Measurements from ENCODE around the gene GTPBP10.

Gene GTPBP10

DNA sequence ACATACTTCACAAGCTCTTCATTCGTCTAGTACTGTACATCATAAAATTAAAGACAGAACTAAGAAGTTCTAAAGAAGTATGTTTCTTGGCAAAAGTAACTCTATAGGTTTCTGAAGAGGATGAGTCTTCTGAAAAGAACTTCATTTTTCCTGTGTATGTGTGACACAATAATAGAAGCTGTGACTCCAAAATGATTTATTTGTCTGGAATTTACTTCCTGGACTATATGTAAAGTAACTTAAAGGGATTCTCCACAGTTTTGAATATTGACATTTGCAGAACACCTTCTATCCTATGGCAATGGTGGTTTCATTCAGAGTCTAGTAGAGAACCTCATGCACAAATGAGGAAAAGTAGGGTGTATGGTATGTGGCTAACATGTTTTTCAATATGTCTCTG is 36.9 kb downstream of the GTPBP10 start:
- ATAC-seq, result no peak

DNA sequence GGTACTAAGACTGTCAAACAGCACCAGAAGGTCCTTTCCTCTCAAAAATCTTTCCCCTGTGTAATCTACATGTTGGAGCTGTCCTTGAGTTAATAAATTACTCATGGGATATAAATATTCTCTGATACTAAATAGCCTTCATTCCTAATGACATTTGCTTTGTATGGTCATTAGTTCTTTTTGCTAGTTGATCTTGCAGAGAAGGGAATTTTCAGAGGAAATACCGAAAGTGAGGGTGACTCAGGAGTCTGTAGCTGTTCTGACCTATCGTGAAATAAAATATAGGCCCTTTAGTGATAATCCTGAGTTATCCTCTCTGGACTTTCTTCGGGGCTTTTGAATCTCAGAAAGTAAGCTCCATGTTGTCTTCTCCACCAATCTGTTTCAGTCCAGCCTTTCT is 37.3 kb downstream of the GTPBP10 start:
- DNase-seq, result no peak
- no peak for ATAC-seq

More for the DNA sequence above, 36.9 kb downstream of the GTPBP10 start:
- no peak for DNase-seq

DNA sequence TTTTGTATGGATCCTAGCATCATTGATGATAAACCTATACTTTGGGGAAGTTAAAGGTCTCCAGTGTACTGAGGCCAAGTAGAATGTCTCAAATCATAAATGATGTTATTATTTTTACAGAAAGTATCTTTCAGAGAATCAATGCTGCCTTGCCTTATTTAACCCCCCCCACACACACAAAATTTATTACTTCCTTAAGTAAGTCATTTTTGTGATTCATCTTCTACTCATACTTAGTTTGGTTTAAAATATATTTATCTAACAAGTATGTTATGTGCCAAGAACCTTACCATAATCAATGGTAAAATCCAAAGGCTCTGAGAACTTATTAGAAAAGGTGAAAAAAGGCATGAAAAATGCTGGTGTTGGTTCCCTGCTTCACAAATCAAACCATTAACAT is 37.9 kb downstream of the GTPBP10 start:
- ATAC-seq (no peak), DNase-seq (no peak)

DNA sequence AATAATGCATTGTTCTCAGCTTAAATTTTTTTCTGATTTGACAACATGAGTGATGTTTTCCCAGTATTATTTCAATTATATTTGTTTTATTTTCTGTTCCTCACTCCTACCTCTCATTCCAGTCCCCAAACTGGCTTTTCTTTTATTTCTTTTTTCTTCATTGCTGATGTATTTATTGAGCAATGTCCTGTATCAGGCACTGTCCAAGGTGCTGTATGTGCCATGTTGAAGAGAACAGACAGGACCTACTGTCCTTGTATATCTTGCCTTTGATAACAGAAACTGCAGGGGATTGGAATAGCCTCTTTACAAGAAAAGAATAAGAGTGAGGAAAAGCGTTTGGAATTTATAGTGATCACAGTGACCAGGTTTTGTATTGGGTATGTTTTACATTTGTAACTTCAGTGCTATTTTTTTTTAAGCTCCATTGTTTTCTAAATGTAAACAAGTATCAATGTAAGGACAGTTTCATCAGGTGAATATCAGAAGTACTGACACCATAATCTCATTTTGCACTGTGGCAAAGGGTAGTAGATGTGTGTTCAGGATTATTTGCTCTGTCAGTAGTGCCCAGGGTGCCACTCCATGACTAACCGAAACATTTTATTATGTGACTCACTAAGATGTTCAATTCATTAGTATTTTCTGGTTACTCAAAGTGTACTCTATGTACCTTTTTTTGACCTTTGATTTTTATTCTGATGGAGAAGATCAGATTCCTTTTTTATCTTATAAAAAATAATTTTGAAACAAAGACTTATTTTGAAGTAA is 41.1 kb downstream of the GTPBP10 start:
- ATAC-seq (no peak), DNase-seq (no peak)

DNA sequence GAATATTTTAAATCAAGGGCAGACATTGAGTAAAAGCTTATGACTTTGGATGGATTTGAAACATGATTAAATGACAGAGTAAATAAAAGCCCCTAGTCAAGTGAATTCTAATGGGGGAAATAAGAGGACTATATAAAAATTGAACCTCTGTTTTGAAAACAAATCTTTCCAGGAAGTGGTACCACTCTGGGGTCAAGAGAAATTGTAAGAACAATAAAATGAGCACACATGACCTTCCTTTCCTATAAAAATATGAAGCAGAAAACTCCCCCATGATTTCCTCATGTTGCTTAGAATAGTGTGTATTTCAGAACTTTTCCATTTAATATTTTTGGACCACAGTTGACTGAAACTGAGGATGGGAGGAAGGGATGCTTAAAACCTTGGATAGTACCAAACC is 44.4 kb downstream of the GTPBP10 start:
- no peak for ATAC-seq
- DNase-seq, result no peak

DNA sequence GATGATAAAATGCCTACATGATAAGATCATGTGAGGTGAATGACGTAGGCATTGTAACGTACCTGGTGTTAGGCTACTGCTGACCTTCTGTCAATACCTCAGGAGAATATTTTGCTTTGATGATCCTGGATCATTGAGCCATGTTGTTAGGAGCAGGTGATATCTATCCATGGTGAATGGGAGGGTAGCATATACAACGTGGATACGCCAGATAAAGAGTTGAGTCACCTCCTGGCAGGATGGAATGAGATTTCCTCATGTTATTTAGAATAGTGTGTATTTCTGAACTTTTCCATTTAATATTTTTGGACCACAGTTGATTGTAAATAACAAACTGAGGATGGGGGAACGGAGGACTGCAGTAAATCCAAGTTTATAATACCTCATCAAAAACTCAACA is 45.0 kb downstream of the GTPBP10 start:
- no peak for DNase-seq

DNA sequence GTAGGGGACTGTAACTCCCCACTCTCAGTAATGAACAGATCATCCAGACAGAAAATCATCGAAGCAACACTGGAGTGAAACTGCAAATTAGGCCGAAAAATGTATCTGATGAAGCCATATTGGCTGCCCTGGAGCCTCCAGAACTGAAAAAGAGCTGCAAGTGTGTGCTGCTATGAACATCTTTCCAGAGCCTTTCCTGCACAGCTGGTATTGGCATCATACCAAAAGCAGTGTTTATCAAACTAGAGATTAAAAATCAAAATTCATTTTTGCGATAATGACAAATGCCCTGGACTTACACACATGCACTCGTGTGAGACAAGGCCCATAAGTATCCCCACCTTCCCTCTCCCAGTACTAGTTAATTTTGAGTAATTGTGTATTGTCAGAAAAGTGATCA is 49.9 kb downstream of the GTPBP10 start:
- no peak for DNase-seq
- no peak for ATAC-seq

More for the DNA sequence above, 45.0 kb downstream of the GTPBP10 start:
- ATAC-seq, result no peak

DNA sequence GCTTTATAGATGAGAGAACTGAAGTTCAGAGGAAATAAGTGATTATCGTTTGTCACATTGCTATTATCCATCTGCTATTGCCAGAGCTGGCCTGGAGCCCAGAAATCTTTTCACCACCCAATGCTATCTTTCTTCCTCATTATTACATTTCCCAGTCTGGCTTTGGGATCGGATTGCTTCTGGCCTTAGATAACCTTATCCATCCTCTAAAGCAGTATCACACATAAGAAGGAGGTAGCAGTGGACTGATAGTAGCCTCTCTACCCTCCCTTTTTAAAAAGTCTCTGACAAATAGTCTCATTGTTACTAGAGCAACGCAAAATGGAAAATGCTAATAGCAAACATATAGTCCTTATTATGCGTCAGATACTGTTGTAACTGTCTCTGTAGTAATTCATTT is 55.5 kb downstream of the GTPBP10 start:
- DNase-seq, result no peak

DNA sequence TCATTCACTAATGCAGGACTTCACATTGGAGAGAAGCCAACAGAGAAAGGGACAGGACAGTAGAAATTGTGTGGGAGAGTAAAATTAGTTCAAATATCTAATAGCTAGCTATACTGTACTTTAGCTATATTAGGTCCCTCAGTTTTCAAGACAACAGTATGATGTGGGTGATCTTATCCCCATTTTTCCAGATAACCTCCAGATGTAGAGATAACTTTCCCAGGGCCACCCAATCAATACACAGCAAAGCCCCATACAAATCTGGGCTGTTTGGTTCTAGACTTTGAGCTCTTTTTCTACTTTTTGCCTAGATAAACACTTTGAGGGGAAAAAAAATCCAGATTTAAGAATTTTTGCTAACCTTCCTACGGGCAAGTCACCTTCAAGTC is 56.3 kb downstream of the GTPBP10 start:
- no peak for DNase-seq
- no peak for ATAC-seq

More for the DNA sequence above, 55.5 kb downstream of the GTPBP10 start:
- ATAC-seq, result no peak

DNA sequence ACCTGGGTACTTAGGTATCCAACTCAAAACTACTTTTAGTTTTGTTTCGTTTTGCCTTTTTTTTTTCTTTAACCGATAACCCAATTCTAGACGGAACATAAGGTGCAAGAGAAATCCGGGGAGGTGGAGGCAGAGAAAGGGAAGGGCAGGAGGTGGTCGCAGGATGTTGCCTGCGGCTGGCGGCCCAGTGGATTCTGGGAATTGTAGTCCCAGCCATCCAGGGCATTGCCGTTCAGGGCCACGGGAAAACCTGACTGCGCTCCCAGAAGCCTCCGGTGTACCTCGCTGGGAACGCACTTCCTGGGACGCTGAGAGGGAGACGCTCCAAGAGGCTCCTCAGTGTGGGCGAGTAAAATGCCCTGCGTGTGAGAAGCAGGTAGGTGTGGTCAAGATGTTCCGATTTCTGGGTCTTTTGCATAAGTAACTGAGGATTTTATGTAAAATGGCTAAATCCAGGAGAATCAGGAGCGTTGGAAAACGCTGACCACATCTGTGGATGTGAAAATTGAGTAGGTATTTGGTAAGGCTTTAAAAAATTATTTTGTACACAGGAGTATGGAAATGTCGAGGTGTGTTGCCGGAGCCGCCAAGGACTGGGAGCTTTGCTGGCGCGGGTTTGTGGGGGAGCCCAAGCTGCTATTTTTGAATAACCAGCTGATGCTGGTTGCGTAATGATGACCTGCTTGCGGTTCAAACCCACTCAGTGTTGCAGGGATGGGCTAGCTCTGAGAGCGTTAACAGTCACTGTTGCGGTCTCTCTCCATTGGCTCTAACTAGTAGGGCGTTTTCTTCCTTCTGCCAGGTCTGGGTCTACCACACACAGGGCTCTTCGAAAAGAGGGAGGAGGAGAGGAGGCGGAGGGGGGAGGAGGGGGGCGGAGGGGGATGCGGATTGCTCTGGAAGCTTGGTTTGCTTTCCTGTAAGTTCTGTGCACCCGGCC is 56.9 kb downstream of the GTPBP10 start, which contains the start of gene CLDN12:
Gene CLDN12, plus strand, starts transcription at position 288 of the 940 bp plus-strand sequence. CDS start 9,216 bp downstream, outside the sequence.
- DNase-seq (peak; percentile 83), ATAC-seq (peak; percentile 99)

DNA sequence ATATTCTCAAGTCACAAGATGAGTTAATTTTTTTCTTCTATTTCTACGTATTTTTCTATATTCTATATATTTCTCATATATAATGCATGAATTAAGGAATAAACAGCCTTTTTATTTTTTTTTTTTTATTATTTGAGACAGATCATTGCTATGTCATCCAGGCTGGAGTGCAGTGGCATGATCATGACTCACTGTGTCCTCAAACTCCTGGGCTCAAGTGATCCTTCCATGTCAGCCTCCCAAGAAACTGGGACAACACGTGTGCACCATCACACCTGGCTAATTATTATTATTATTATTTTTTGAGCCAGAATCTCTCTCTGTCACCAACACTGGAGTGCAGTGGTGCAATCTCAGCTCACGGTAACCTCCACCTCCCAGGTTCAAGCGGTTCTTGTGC is 58.3 kb downstream of the GTPBP10 start:
- ATAC-seq (no peak), DNase-seq (no peak)

DNA sequence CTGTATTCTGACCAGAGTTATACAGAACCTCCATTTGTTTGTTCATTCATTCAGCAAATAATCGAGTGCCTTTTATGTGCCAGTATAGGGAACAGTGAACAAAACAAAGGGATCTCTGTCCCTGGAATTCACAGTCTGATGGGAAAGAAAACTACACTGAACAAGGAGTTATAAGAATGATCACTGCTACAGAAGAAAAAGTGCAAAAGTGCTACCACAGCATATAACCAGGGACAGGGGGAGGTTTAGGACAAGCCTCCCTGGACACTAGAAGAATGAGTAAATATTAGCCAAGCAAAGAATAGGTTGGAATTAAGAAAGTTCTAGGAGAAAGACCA is 60.9 kb downstream of the GTPBP10 start:
- ATAC-seq (no peak), DNase-seq (no peak)

DNA sequence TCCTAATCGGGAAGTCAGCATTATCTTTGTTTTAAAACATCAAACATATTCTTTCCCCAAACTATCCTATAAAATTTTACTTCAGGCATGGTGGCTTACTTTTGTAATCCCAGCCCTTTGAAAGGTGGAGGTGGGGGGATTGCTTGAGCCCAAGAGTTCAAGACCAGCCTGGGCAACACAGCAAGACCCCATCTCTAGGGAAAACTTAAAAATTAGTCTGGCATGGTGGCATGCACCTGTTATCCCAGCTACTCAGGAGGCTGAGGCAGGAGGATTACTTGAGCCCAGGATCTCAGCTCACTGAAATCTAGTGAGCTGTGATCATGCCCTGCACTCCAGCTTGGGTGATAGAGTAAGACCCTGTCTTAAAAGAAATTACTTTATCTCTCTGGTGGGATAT is 61.6 kb downstream of the GTPBP10 start:
- DNase-seq (no peak), ATAC-seq (no peak)

DNA sequence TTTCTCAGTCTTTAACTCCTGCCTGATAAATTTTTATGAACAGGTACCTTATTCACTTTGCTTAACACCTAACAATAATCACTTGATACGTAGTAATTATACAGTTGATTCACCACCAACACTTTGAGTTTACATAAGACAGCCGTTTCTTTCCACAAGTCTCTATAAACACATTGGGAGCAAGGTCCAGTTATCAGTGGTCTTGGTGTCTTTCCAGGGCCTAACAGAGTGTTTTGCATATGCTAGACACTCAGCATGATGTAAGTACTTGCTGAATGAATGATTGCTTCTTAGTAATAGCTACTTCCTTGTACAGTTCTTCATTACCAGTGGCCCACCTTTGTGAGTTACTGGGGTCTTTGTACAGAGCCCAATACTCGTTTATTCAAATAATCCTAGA is 63.2 kb downstream of the GTPBP10 start:
- ATAC-seq (no peak), DNase-seq (no peak)

DNA sequence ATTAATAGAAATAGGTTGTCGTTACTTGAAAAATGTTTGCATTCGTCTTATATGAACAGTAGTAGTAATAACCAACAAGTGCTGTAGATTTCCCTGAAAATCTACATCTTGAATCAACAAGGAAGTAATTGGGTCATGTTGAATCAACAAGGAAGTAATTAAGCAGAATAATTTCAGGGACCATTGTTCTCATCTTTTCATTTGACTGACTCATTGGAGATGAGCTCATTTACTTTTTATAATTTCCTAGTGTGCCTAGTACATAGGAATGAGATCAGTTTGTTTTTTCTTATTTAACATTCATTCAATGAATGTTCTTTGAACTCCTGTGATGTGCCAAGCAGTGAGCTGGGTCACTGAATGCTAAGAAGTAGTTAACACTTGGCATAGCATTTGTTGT is 65.0 kb downstream of the GTPBP10 start:
- DNase-seq (no peak), ATAC-seq (no peak)

DNA sequence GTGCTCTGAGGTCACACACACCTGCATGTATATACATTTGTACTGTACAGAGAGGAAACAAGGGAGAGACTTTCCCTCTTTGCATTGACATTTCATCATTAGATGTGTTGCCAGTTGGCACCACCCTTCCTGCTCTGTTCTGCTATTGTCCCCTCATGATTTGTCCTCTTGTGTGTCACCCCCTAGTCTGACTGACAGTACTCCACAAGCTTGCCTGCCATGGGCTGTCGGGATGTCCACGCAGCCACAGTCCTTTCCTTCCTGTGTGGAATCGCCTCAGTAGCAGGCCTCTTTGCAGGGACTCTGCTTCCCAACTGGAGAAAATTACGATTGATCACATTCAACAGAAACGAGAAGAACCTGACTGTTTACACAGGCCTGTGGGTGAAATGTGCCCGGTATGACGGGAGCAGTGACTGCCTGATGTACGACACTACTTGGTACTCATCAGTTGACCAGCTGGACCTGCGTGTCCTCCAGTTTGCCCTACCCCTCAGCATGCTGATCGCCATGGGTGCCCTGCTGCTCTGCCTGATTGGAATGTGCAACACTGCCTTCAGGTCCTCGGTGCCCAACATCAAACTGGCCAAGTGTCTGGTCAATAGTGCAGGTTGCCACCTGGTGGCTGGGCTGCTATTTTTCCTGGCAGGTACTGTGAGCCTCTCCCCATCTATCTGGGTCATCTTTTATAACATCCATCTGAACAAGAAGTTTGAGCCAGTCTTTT is 66.1 kb downstream of the GTPBP10 start:
- peak; percentile 20 for DNase-seq
- peak; percentile 36 for ATAC-seq

DNA sequence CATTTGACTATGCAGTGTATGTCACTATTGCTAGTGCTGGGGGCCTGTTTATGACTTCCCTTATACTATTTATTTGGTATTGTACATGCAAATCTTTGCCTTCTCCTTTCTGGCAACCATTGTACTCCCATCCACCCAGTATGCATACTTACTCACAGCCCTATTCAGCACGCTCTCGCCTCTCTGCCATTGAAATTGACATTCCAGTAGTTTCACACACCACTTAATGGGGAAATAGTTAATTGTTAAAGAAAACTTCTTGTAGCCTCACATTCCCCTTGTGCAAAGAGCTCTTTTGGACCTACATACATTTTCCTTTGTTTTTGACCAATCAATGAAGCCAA is 66.6 kb downstream of the GTPBP10 start:
- DNase-seq (no peak), ATAC-seq (no peak)

DNA sequence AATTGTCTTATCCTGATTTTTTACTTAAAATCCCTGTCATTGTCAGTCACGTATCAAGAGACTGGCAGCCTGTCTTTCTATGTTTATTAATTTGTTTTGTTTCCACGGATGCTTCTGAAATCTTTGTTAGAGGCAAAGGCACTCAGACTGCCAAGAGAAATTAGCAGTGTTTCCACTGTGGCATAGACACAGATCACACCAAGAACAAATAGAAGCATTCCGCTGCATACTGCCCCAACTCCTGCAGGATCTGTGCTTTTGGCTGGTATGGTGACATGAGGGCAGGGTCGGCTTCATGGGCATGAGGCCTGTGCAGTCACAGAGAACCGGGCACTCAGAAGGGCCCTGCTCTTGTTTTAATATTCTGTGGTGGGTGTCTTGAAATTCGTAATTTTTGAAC is 75.1 kb downstream of the GTPBP10 start:
- no peak for ATAC-seq
- DNase-seq, result no peak

DNA sequence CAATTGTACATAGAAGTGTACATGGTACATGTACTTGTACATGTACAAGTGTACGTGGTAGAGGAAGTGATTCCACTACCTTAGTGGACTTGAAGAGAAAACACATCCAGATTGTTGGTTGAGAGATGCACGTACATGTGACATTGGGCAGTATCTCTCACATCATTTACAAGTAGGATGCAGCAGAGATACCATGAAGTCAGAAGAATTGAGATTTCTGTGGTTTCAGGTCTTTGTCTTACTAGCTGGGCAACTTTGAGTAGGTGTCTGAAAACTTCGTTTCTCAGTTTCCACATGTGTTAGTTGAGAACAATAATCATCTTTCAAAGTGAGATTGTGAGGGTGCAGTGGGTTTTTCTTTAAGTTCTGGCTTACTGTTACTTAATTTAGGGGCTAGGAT is 78.2 kb downstream of the GTPBP10 start:
- no peak for DNase-seq
- peak; percentile 82 for ATAC-seq

DNA sequence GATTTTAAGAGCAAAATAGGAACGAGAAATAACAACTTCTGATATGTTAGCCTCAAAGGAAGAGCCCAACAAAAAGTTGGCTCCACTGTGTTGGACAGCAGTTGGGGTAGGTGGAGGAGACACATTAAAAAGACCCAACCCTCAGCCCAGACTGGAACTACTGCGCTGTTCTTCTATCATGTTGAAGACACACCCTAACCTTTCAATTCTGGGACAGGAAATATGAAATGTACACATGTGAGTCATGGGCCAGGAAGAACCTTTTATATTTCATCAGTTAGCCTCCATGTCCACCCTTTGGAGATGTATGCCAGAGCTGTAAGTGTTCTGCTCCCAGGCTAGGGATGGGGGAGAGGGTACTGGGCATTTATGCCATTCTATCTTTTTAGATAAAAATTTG is 78.9 kb downstream of the GTPBP10 start:
- peak; percentile 84 for ATAC-seq
- no peak for DNase-seq

DNA sequence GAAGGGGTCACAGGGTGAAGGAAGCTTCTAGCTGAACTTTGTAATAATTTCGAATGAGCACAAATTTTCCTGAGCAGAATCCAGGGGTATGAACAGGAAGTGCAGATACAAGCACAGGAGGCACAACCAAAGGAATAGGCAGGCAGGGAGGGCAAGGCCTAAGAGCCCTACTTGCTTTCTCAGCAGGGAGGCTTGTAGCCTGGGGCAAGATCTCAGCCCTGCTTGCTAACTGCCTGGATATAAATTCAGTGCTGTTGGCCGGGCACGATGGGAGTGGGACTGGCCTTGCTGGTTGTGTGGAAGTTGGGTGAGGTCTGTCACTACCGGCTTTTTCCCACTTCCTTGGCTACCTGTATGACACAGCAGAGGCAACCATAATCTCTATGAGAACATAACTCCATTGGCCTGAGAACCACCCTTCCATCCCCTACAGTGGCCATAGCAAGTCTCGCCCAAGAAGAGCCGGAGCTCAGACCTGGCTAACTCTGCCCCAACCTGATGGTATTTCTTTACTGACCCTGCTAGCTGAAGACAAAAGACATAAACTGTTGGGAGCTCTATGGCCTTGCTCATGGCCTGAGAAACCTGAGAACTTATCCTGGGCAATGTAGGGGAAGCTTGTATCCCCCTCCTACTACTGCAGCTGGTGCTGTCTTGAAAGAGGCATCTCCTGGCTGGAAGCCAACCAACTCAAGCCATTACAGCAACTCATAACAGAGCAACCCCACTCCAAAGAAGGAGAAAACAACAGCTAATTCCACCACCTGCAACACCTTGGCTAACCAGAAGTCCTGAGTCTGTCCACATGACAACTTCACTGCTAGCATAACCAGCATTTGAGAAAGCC is 84.3 kb downstream of the GTPBP10 start:
- ATAC-seq, result no peak
- DNase-seq, result no peak

DNA sequence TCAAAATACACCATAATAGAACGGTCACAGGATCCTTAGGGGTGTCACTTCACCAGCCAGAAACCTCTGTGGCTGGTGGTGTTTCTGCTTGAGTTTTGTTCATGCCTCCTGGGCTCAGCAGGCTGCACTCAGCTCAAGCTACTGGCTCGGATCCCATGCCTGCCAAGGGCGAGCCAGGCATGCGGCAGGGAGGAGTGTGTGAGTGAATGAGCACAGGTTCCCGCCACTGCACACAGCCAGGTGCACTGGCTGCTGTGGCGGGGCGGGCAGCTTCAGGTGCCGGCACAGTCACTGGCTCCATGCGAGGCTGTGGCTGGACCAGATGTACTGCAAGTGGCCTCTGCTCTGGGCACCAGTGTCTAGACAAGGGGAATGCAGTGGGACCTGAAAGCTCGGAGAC is 86.2 kb downstream of the GTPBP10 start:
- ATAC-seq (no peak), DNase-seq (no peak)
